H1 (cell line): ENCODE data around the gene MAP7. TPM values are rescaled to one million over a fixed set of nuclear protein-coding genes. Genes with fewer than 3 reads are reported as not detected.

ENCODE experiments used
- CTCF ChIA-PET: fragments of 300-600 bp; sonication (Branson Sonifier 250); formaldehyde crosslinking; loops from one replicate; lab custom pipeline; 2021; ENCODE audit not compliant: partially characterized antibody; lab: Charles Lee
- POLR2A ChIA-PET: fragments of 300-600 bp; sonication (Branson Sonifier 250); formaldehyde crosslinking; loops from one replicate; lab custom pipeline; 2021; ENCODE audit warnings: inconsistent platforms; ENCODE audit not compliant: partially characterized antibody; lab: Charles Lee
- DNase-seq, 2 experiments: peaks; one replicate each; pipeline versions ENCODE4 v3.0.0 to v3.0.0-alpha.2; 2010 to 2022; ENCODE audit warnings: low spot score in 2 of 2, low read depth in 1 of 2, mixed read lengths in 1 of 2
- FAIRE-seq: peaks from 2 replicates; lab custom pipeline; 2011; peaks lifted over from hg19 to GRCh38; lab: Jason Lieb, UNC
- H2AFZ ChIP-seq: 2 replicates; pipeline ENCODE4 v1.8.1; 2012; ENCODE audit warnings: low read length, inconsistent platforms
- H2AK5ac ChIP-seq: 2 replicates; pipeline ENCODE4 v1.6.1; 2013; ENCODE audit warnings: low read depth, low read length
- H2BK120ac ChIP-seq: replicated peaks from 2 replicates; pipeline ENCODE3; 2013; ENCODE audit warnings: low read depth, low read length, inconsistent platforms
- H2BK12ac ChIP-seq: 2 replicates; pipeline ENCODE4 v1.6.1; 2013; ENCODE audit warnings: low read depth, low read length
- H2BK15ac ChIP-seq: 2 replicates; pipeline ENCODE4 v1.6.1; 2013; ENCODE audit warnings: low read length
- H2BK20ac ChIP-seq: 2 replicates; pipeline ENCODE4 v1.6.1; 2013; ENCODE audit warnings: low read length
- H2BK5ac ChIP-seq: 2 replicates; pipeline ENCODE4 v1.6.1; 2013; ENCODE audit warnings: low read depth, low read length
- H3K14ac ChIP-seq: 2 replicates; pipeline ENCODE4 v1.6.1; 2013; ENCODE audit warnings: inconsistent platforms; ENCODE audit not compliant: insufficient read length
- H3K18ac ChIP-seq: 2 replicates; pipeline ENCODE4 v1.6.1; 2013; ENCODE audit warnings: low read length; ENCODE audit errors: extremely low read depth
- H3K23ac ChIP-seq: 2 replicates; pipeline ENCODE4 v1.6.1; 2013; ENCODE audit warnings: inconsistent platforms; ENCODE audit not compliant: insufficient read length
- H3K23me2 ChIP-seq: 2 replicates; pipeline ENCODE4 v1.6.1; 2013; ENCODE audit warnings: low read depth, low read length
- H3K27ac ChIP-seq: 2 replicates; pipeline ENCODE4 v1.6.1; 2011; ENCODE audit warnings: low read depth, low read length, inconsistent platforms
- H3K27me3 ChIP-seq, 4 experiments: replicated peaks in 1 of 4; 1 replicate in 1 of 4; 2 replicates in 3 of 4; pipeline versions ENCODE4 v1.6.1 to v1.8.1; 2011 to 2013; ENCODE audit warnings: low read length in 3 of 4, mild to moderate bottlenecking in 3 of 4, inconsistent platforms in 2 of 4, mixed read lengths in 2 of 4, moderate library complexity in 1 of 4; ENCODE audit not compliant: control insufficient read depth in 3 of 4, insufficient read depth in 3 of 4; ENCODE audit errors: extremely low read depth in 1 of 4
- H3K36me3 ChIP-seq, 4 experiments: 2 replicates each; pipeline versions ENCODE4 v1.6.1 to v1.8.1; 2011 to 2013; ENCODE audit warnings: mild to moderate bottlenecking in 4 of 4, low read length in 3 of 4, moderate library complexity in 2 of 4, control low read depth in 1 of 4, inconsistent platforms in 1 of 4; ENCODE audit not compliant: insufficient read depth in 4 of 4, control insufficient read depth in 2 of 4
- H3K4ac ChIP-seq: replicated peaks from 2 replicates; pipeline ENCODE3; 2013; ENCODE audit warnings: low read length, low read depth, mixed read lengths, inconsistent platforms; ENCODE audit not compliant: insufficient read length
- H3K4me1 ChIP-seq, 4 experiments: replicated peaks in 1 of 4; 1 replicate in 1 of 4; 2 replicates in 3 of 4; pipeline versions ENCODE4 v1.6.1 to v1.8.1; 2011 to 2013; ENCODE audit warnings: low read length in 3 of 4, inconsistent platforms in 2 of 4, mixed read lengths in 1 of 4; ENCODE audit not compliant: insufficient read depth in 4 of 4, control insufficient read depth in 3 of 4
- H3K4me2 ChIP-seq, 2 experiments: 2 replicates each; pipeline versions ENCODE4 v1.6.1 to v1.8.1; 2011 to 2013; ENCODE audit warnings: low read depth in 2 of 2, low read length in 2 of 2, control low read depth in 1 of 2, inconsistent platforms in 1 of 2, mild to moderate bottlenecking in 1 of 2; ENCODE audit not compliant: insufficient read depth in 1 of 2
- H3K4me3 ChIP-seq, 4 experiments: fragments of 200-600, 300-600 bp in 1 of 4; sonication (generic), shearing (Covaris generic), sonication (Bioruptor Twin) in 1 of 4; 2 replicates each; pipeline versions ENCODE4 v1.5.1 to v1.8.1; 2011 to 2016; ENCODE audit warnings: low read length in 4 of 4, low read depth in 3 of 4, control low read depth in 2 of 4, inconsistent platforms in 2 of 4, mild to moderate bottlenecking in 2 of 4, mixed read lengths in 1 of 4, moderate library complexity in 1 of 4; ENCODE audit not compliant: insufficient read depth in 2 of 4; ENCODE audit errors: extremely low read depth in 1 of 4
- H3K56ac ChIP-seq: replicated peaks from 2 replicates; pipeline ENCODE3; 2013; ENCODE audit warnings: low read depth, mild to moderate bottlenecking, mixed read lengths, low read length, inconsistent platforms; ENCODE audit not compliant: insufficient read length
- H3K79me1 ChIP-seq: 2 replicates; pipeline ENCODE4 v1.6.1; 2013; ENCODE audit warnings: low read depth, low read length, control low read depth
- H3K79me2 ChIP-seq, 2 experiments: 2 replicates each; pipeline versions ENCODE4 v1.6.1 to v1.8.1; 2012 to 2013; ENCODE audit warnings: low read length in 2 of 2, mild to moderate bottlenecking in 2 of 2, inconsistent platforms in 1 of 2; ENCODE audit not compliant: insufficient read depth in 2 of 2, control insufficient read depth in 1 of 2
- H3K9ac ChIP-seq, 4 experiments: replicated peaks in 1 of 4; 1 replicate in 1 of 4; 2 replicates in 3 of 4; pipeline versions ENCODE4 v1.6.1 to v1.8.1; 2011 to 2013; ENCODE audit warnings: low read depth in 3 of 4, low read length in 3 of 4, control low read depth in 2 of 4, mild to moderate bottlenecking in 2 of 4, moderate library complexity in 2 of 4, inconsistent platforms in 1 of 4; ENCODE audit errors: extremely low read depth in 1 of 4
- H3K9me3 ChIP-seq, 2 experiments: 2 replicates each; pipeline versions ENCODE4 v1.6.1 to v1.8.1; 2012 to 2013; ENCODE audit warnings: mild to moderate bottlenecking in 2 of 2, moderate library complexity in 2 of 2, control low read depth in 1 of 2, inconsistent platforms in 1 of 2, low read depth in 1 of 2, low read length in 1 of 2, mixed read lengths in 1 of 2; ENCODE audit not compliant: insufficient read depth in 2 of 2
- H4K20me1 ChIP-seq, 2 experiments: replicated peaks in 1 of 2; 2 replicates each; pipeline versions ENCODE3 to v1.8.1; 2011 to 2013; ENCODE audit warnings: inconsistent platforms in 2 of 2, low read length in 2 of 2, mild to moderate bottlenecking in 1 of 2; ENCODE audit not compliant: insufficient read depth in 2 of 2, control insufficient read depth in 1 of 2
- H4K5ac ChIP-seq: 2 replicates; pipeline ENCODE4 v1.6.1; 2013; ENCODE audit warnings: low read length, low read depth, mixed read lengths, inconsistent platforms; ENCODE audit not compliant: insufficient read length
- H4K8ac ChIP-seq: 2 replicates; pipeline ENCODE4 v1.8.0; 2013; ENCODE audit warnings: mild to moderate bottlenecking, moderate library complexity, low read length, inconsistent platforms; ENCODE audit not compliant: insufficient read depth; ENCODE audit errors: extremely low read depth
- H4K91ac ChIP-seq: replicated peaks from 2 replicates; pipeline ENCODE3; 2013; ENCODE audit warnings: low read length, mixed read lengths, inconsistent platforms; ENCODE audit not compliant: insufficient read length
- CBX5 ChIP-seq: fragments of 300-800, 300-1000 bp; sonication (generic); IDR thresholded peaks from 2 replicates; pipeline ENCODE4 v1.7.1; 2016; ENCODE audit warnings: antibody characterized with exemption, low read length, low read depth
- EGR1 ChIP-seq: IDR thresholded peaks from 2 replicates; pipeline ENCODE4 v1.6.1; 2011; ENCODE audit warnings: low read depth, low read length, borderline replicate concordance
- EP300 ChIP-seq, 2 experiments: IDR thresholded peaks; 1 replicate in 1 of 2; 2 replicates in 1 of 2; pipeline ENCODE4 v1.6.1; 2011 to 2012; ENCODE audit warnings: low read depth in 2 of 2, low read length in 2 of 2, mild to moderate bottlenecking in 2 of 2, borderline replicate concordance in 1 of 2, inconsistent platforms in 1 of 2, moderate library complexity in 1 of 2
- FOSL1 ChIP-seq: IDR thresholded peaks from 2 replicates; pipeline ENCODE4 v1.6.1; 2011; ENCODE audit warnings: mild to moderate bottlenecking, low read depth, low read length, moderate library complexity; ENCODE audit not compliant: insufficient read depth
- HDAC6 ChIP-seq: IDR thresholded peaks from one replicate; pipeline ENCODE4 v1.7.1; 2012; ENCODE audit warnings: low read depth, mild to moderate bottlenecking, inconsistent platforms, low read length, moderate library complexity
- JUND ChIP-seq: IDR thresholded peaks from 2 replicates; pipeline ENCODE4 v1.6.1; 2011; ENCODE audit warnings: mild to moderate bottlenecking, improper control_type of control experiment, low read length
- POLR2AphosphoS5 ChIP-seq: IDR thresholded peaks from 2 replicates; pipeline ENCODE4 v1.6.1; 2011; ENCODE audit warnings: low read depth, low read length
- SRF ChIP-seq: IDR thresholded peaks from 2 replicates; pipeline ENCODE4 v1.6.1; 2011; ENCODE audit warnings: mild to moderate bottlenecking, low read depth, low read length, moderate library complexity
- TAF7 ChIP-seq: optimal IDR thresholded peaks from 2 replicates; pipeline ENCODE3; 2011; ENCODE audit warnings: low read depth, mild to moderate bottlenecking, inconsistent platforms, low read length, moderate library complexity, borderline replicate concordance
- TCF12 ChIP-seq: IDR thresholded peaks from 2 replicates; pipeline ENCODE4 v1.6.1; 2011; ENCODE audit warnings: low read depth, mild to moderate bottlenecking, low read length
- TEAD4 ChIP-seq: IDR thresholded peaks from 2 replicates; pipeline ENCODE4 v1.6.1; 2012; ENCODE audit warnings: low read depth, low read length, inconsistent platforms, mixed read lengths
- YY1 ChIP-seq: IDR thresholded peaks from 2 replicates; pipeline ENCODE4 v1.6.1; 2011; ENCODE audit warnings: low read depth, mild to moderate bottlenecking, low read length
- WGBS, 2 experiments: shearing (Covaris generic) in 1 of 2; methylation state at CpG; one replicate each; pipeline versions ENCODE4 v1.1.6 to v1.1.7; 2013 to 2015; ENCODE audit warnings: low lambda C conversion rate in 2 of 2, mixed read lengths in 2 of 2, inconsistent platforms in 1 of 2, low coverage in 1 of 2, missing lambda C conversion rate in 1 of 2; ENCODE audit not compliant: insufficient replicate concordance in 2 of 2, insufficient coverage in 1 of 2, insufficient read length in 1 of 2; ENCODE audit errors: extremely low coverage in 1 of 2, missing lambda C conversion rate in 1 of 2; 5-methylcytosine and 5-hydroxymethylcytosine counted together
- polyA plus RNA-seq, 7 experiments: library from polyadenylated mRNA; depleted of rRNA in 3 of 7; stranded (reverse) in 5 of 7; unstranded in 2 of 7; fragments of >200 nt in 5 of 7; fragments of 200-250 nt in 2 of 7; gene quantifications; 1 replicate in 5 of 7; 2 replicates in 1 of 7; 4 replicates in 1 of 7; pipeline versions ENCODE4 v1.2.1 to v1.2.3, GENCODE V29; 2011 to 2013; ENCODE audit warnings: missing spikeins in 2 of 7, mixed read lengths in 2 of 7
- total RNA-seq: library from RNA; stranded (reverse); fragmentation: NEBNext Ultra II Directional; extraction: Animal tissue kit (Norgen Biotek cat#: 25700); gene quantifications from 2 replicates; pipeline ENCODE4 v1.2.1, GENCODE V29; 2021
- TF ChIP-seq, protein P1 (sequence below): IDR thresholded peaks from 2 replicates; pipeline ENCODE4 v1.6.1; 2012; ENCODE audit warnings: low read length, inconsistent platforms

The MAP7 gene
- total and polyA plus RNA-seq, 2 of the 8 experiments (the other 6 are each of a cell fraction or from before 2014, with no cell fraction given) = 13.5 to 66.9 TPM

DNA sequence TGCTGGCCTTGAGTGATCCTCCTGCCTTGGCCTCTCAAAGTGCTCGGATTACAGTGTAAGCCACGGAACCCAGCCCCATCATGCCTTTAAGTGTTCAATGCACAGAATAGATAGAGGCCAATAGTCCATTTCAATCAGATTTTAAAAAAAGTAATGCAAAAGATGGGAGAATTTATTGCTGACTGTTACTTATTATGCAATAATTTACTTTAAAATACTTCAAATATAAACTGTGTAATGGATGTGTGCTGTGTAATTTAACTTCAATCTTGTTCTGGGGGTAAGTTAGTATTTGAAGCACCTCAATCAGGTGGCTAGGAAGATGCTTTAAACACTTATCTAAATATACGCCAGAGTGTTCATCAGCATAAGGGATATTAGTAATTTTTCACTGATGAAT, 208.9 kb downstream of the MAP7 start:
- FAIRE-seq (no peak), DNase-seq (no peak)
- no peak overlapping the region for H2AFZ ChIP-seq
- no peak overlapping the region for H3K4ac ChIP-seq
- H3K27ac ChIP-seq = no peak overlapping the region
- H3K36me3 ChIP-seq = peaks cover 0 to 25% (median 8%) of the 10 kb centered on the region in 4 experiments; a peak in 7 of 8 replicates
- no peak overlapping the region for H2BK5ac ChIP-seq
- H2BK20ac ChIP-seq = no peak overlapping the region
- H2BK120ac ChIP-seq = no peak overlapping the region
- no peak overlapping the region for H3K14ac ChIP-seq
- no peak overlapping the region for H4K91ac ChIP-seq
- ChIA-PET CTCF (interaction anchor here (0.6 to 2.2 kb wide), 5 partner anchors 11 to 203 kb away, joined by 3 to 10 read pairs (median 3); no protein-coding TSS in a partner anchor), POLR2A (no interaction called here)
- H3K79me2 ChIP-seq = no peaks in the 10 kb centered on the region
- no peak overlapping the region for H4K8ac ChIP-seq
- H3K9me3 ChIP-seq = no peaks in the 10 kb centered on the region
- no peaks in the 10 kb centered on the region for H3K79me1 ChIP-seq
- H3K23ac ChIP-seq = no peak overlapping the region
- no peak overlapping the region for H2AK5ac ChIP-seq
- H3K4me2 ChIP-seq = no peak overlapping the region
- no peak overlapping the region for H3K4me3 ChIP-seq
- no peak overlapping the region for H3K18ac ChIP-seq
- no peaks in the 10 kb centered on the region for H4K20me1 ChIP-seq
- no peaks in the 10 kb centered on the region for H3K23me2 ChIP-seq
- H3K4me1 ChIP-seq = no peaks in the 10 kb centered on the region
- H3K9ac ChIP-seq = no peak overlapping the region
- peaks cover 0 to 1% (median 0%) of the 10 kb centered on the region in 4 experiments; a peak in 1 of 7 replicates for H3K27me3 ChIP-seq
- no peak overlapping the region for H2BK15ac ChIP-seq
- H3K56ac ChIP-seq = no peak overlapping the region
- WGBS, 2 experiments = 100% methylated on average over 3 of the region's 3 CpGs; no CpG with 5 or more reads in 1 of the 2 experiments
- no peak overlapping the region for H4K5ac ChIP-seq
- H2BK12ac ChIP-seq = no peak overlapping the region
- TF ChIP-seq TCF12 (no peak), SRF (no peak), EP300 (IDR thresholded peaks at IDR 0.05; ENCODE audit: borderline replicate concordance in 1 of 2, low read depth in 2 of 2, low read length in 2 of 2) (no peak), JUND (no peak), EGR1 (no peak), TAF7 (no peak), TEAD4 (no peak), POLR2AphosphoS5 (no peak), YY1 (no peak), FOSL1 (no peak), HDAC6 (no peak), CBX5 (no peak)
- TF ChIP-seq, protein P1, sequence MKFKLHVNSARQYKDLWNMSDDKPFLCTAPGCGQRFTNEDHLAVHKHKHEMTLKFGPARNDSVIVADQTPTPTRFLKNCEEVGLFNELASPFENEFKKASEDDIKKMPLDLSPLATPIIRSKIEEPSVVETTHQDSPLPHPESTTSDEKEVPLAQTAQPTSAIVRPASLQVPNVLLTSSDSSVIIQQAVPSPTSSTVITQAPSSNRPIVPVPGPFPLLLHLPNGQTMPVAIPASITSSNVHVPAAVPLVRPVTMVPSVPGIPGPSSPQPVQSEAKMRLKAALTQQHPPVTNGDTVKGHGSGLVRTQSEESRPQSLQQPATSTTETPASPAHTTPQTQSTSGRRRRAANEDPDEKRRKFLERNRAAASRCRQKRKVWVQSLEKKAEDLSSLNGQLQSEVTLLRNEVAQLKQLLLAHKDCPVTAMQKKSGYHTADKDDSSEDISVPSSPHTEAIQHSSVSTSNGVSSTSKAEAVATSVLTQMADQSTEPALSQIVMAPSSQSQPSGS = no peak
